GM19240 (cell line): ENCODE measurements around the gene OR5M3.

ENCODE experiments used
- DNase-seq: peaks from one replicate; pipeline ENCODE4 v3.0.0; 2011; ENCODE audit warnings: low spot score; ENCODE audit not compliant: insufficient read length

OR5M3 gene

GRCh38 chr11:56473252-56473651 is at the start of gene OR5M3:
OR5M3 (minus strand) TSS chr11:56473352; CDS start chr11:56470497, 2,855 bp downstream.
- DNase-seq = no peak

- no peak for DNase-seq
Measured at GRCh38 chr11:56522008-56522407, 48.9 kb upstream of the OR5M3 start.

DNA sequence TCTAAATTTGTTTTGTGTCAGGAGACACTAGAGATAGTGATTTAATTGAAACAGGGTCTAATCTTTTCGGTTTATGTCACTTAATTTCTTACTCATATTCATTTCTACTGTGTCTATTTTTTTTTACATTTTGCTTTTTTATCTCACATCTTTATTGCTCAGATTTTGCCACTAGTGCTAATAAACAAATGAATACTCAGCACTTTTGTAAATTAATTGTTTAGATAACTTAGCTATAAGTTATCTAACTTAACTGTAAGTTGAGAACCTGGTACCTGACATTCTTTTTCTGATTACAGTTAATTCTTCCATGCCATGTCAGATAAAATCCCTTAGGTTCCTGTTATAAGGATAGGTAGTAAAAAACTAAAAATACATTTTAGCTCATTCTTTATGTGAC is 40.1 kb upstream of the OR5M3 start:
- DNase-seq = no peak

DNA sequence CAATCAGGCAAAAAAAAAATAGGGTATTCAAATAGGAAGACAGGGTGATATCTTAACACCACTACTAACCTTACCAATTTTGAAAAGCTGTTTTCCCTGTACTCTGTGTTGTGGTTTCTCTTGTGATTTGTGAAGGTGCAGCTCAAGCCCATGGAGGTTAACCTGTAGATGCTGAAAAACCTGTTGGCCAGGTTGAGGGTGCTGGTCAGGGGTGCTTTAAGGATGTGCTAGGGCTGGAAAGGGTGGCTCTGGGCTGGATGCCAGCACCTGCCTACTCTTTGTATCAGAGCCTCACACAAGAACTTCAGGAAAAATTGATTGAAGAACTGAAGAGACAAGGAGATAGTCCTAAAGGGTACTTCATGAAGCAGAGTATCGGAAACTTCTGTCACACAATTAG is 36.3 kb upstream of the OR5M3 start:
- no peak for DNase-seq

DNA sequence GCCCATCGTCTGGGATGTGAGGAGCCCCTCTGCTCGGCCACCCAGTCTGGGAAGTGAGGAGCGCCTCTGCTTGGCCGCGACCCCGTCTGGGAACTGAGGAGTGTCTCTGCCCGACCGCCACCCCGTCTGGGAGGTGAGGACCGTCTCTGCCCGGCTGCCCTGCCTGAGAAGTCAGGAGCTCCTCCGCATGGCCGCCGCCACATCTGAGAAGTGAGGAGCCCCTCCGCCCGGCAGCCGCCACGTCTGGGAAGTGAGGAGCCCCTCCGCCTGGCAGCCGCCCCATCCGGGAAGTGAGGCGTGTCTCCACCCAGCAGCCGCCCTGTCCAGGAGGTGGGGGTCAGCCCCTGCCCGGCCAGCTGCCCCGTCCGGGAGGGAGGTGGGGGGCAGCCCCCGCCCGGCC is 23.9 kb upstream of the OR5M3 start:
- no peak for DNase-seq

GRCh38 chr11:56495117-56495516 is 22.0 kb upstream of the OR5M3 start:
- DNase-seq = no peak

GRCh38 chr11:56491270-56491669 is 18.1 kb upstream of the OR5M3 start, which contains the start of gene OR5M8:
OR5M8 (minus strand) TSS chr11:56491370; CDS start chr11:56491370, 0 bp downstream.
- no peak for DNase-seq

GRCh38 chr11:56486801-56487200 is 13.6 kb upstream of the OR5M3 start:
- no peak for DNase-seq

GRCh38 chr11:56474729-56475235 is 1.6 kb upstream of the OR5M3 start:
- no peak for DNase-seq

GRCh38 chr11:56457076-56457475 is 16.1 kb downstream of the OR5M3 start:
- no peak for DNase-seq

DNA sequence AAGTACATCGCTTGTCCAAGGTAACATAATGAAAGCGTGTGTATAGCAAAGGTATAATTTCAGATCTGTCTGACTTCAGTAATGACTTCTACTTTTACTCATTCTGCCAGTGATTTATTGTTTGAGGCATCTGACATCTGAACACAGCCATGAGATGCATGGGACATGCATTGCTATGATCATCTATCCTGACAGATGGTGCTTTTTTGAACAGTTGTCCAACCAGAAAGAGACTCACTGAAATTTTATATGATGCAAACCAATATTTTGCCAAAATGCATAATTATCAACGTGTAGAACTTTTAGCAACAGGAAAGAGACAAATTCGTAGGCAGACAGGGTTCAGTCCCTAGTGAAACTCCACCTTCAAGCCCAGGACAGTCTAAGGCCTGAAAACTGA is 19.6 kb downstream of the OR5M3 start:
- no peak for DNase-seq
